ENCODE results near the gene CTNND2.
"Not testable (repeated sequence)": the region's sequence is repeated elsewhere in the genome, so short reads cannot be mapped to it uniquely, and the experiment has no call there.

Gene CTNND2

GRCh38 chr5:11672385-11673085 lies 231.7 kb downstream of the CTNND2 start:
- no peak for DNase-seq

DNA sequence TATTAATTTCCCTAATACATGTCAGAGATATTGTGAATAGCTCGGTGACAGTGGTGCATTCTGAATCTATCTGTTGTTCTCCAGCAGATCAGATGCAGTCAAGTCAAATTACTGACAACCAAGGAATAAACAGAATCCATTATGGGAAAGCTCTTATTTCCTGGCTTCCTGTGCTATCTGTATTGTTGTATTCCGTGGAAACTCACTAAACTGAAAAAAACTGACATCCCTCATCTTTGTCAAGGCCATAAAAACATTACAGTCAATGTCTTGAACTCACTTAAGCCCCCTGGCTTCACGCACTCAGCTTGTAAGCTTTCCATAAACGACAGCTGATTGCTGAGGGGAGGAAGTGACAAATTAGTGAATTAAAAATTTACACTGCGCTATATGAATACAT lies 245.9 kb downstream of the CTNND2 start:
- DNase-seq, result no peak

DNA sequence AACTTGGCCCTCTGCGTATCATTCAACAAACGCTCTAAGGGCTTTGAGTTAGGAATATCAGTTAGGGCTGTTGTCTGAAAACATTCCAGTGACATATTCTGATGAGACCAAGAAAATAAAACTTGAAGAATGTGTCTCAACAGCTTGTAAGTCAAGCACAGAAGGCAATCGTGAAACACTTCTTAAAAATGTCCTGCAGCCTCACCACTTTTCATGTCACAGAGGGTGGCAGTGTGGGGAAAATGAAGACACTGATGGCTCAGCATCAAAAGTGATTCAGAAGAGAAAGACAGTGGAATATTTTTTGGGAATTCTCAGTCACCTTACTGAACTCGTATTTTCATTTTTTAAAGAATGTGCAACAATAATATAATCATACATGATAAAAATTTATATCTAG lies 247.3 kb downstream of the CTNND2 start:
- no peak for DNase-seq

GRCh38 chr5:11655681-11656080 lies 248.6 kb downstream of the CTNND2 start:
- DNase-seq, result no peak

GRCh38 chr5:11650936-11651335 lies 253.3 kb downstream of the CTNND2 start:
- DNase-seq, result no peak

- DNase-seq, result no peak
Observed at GRCh38 chr5:11646141-11646540, 258.1 kb downstream of the CTNND2 start.

DNA sequence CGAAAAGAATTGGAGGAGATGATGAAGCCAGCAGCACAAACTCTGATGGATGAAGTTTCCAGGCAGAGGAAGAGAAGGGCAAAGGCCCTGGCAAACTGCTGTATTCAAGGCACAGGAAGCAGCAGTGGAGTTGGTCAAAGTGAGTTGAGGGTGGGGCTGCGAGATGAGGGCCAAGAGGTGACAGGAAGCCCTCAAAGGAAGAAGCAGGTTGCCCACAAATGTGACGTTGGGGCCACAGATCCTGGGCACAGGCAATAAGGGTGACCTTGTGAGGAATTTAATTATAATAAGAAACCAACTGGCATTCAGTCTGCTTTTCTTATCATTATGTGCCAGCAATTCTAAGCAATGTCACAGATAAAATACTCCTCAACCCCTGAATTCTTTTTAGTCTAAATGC lies 261.8 kb downstream of the CTNND2 start:
- DNase-seq, result no peak

GRCh38 chr5:11640158-11640873 lies 263.9 kb downstream of the CTNND2 start:
- no peak for DNase-seq

- DNase-seq, result no peak
Observed at GRCh38 chr5:11622785-11623184, 281.5 kb downstream of the CTNND2 start.

- no peak for DNase-seq
Observed at GRCh38 chr5:11620172-11620571, 284.1 kb downstream of the CTNND2 start.

- no peak for DNase-seq
Observed at GRCh38 chr5:11619339-11620024, 284.8 kb downstream of the CTNND2 start.

GRCh38 chr5:11617080-11617479 lies 287.2 kb downstream of the CTNND2 start:
- no peak for DNase-seq

DNA sequence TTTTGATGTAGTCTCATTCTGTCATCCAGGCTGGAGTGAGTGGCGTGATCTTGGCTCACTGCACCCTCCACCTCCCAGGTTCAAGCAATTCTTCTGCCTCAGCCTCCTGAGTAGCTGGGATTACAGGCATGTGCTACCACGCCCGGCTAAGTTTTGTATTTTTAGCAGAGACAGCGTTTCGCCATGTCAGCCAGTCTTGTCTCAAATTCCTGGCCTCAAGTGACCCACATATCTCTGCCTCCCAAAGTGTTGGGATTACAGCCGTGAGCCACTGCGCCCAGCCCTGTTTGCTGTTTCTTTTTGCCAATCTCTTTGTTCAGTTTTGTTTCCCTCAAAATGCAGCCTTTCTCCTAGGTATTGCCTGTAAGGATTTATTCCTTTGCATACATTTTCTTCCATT lies 287.6 kb downstream of the CTNND2 start:
- not testable (repeated sequence) for DNase-seq

GRCh38 chr5:11611011-11611410 lies 293.2 kb downstream of the CTNND2 start:
- DNase-seq, result no peak

DNA sequence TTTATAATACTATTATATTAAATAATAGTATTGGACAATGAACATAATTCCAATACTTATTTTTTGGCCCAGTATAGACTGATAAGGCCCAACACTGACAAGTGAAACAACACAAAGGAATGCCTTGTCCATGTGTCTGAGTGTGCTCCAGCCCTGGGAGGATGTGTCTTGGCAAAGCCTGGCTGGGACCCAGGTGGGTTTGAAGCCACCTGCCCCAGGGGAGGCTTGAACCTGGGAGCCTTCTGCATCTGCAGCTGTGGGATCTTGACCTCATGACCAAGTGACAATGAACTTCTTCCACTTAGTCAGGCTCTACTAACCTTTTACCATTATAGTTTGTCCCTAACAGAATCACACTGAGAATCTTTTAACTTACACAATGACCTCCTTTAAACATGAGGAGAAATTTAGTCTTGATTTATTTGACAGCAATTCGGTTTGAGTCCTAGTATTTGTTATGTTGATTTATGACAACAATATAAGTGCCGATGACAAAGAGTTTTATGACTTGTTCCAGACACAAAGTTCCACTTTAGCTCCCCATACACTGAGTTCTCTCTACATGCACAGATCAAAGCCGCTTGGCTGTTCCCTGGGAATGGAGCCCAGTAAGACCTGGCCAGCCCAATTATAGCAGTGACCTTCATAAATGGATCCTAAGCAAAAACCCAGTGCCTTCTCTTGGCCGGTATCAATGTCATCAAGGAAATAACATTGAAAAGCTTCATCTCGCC lies 294.5 kb downstream of the CTNND2 start:
- no peak for DNase-seq

GRCh38 chr5:11608530-11608929 lies 295.7 kb downstream of the CTNND2 start:
- DNase-seq, result no peak

DNA sequence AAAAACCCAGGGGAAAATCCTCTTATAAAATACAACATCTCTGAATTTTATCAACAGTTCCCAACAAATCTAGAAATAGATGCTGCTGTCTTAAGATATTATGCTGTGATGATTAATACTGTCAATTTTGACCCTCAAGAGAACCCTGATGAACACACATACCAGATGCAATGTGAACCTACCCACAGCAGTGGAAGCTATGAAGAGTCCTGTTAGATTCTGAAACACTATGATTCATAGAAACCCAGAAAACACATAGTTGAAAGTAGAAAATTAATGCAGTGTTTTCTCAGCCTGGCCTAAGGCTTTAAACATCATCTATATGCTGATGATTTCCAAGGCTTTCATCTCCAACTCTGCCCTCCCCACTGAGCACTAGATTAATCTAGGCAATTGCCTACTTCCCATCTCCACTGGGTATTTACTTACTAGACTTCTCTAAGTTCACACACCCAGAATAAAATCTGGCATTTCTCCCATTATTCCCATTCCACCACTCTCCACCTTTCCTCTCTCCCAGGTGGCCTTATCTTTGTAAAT lies 296.2 kb downstream of the CTNND2 start:
- no peak for DNase-seq

- no peak for DNase-seq
Observed at GRCh38 chr5:11602298-11602697, 301.9 kb downstream of the CTNND2 start.

DNA sequence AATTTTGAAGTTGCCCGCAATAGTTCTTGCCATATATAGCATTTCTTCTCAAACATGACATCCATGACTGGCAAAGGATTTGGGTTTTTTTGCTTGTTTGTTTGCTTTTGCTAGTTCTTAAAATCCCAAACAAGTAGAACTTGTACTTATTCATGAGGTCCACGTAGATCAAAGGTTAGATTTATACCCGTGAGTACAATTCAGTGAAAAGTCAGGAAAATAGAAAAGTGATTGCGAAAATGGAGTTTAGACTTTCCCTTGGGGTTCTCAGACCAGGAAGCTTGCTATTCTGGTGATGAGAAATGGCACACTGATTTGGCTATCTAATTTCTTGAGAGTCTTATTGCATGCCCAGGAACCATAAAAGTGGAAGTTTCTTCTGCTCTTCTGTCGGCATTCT lies 304.7 kb downstream of the CTNND2 start:
- DNase-seq, result no peak

DNA sequence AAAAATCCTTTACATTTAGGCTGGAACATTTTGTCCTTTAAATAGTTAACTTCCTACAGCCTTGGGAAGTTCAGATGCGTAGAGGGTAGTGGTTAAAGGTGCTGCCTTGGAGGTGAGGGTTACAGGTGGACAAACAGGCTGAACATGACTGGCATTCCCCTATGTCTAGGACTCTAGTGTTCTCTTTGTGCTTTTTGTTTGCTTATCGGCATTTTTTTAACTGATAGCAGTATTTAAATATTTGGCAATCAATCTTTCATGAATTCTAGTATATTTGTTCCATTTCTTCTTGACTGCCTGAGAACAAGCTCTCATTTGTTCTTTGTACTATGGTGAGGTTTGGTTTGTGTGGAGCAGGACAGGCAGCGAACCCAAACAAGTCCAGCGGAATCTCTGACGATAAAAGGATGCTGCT lies 307.6 kb downstream of the CTNND2 start:
- no peak for DNase-seq

GRCh38 chr5:11596185-11596584 lies 308.1 kb downstream of the CTNND2 start:
- DNase-seq, result no peak

- DNase-seq, result no peak
Observed at GRCh38 chr5:11595045-11595444, 309.2 kb downstream of the CTNND2 start.

DNA sequence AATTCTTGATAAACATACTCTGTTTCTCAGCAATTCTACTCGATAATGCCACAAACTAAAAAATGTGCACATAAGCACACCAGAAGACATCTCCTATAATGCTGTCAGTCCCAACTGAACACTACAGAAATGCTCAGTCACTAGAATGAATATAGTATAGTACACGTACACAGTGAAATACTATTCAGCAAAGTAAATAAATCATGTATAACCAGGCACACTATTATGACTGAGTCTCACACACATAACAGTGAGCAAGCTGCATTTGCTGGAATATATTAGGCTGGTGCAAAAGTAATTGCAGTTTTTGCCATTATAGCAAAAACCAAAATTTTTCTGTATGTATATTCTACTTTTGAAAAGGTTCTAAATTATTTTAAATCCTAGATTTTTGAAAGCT lies 310.2 kb downstream of the CTNND2 start:
- DNase-seq, result no peak

Measured in stimulated activated CD4-positive, alpha-beta T cell treated with anti-CD3 and anti-CD28 coated beads, Interleukin-2, amount 100 ng/mL, for 24 hours (primary cell).